HG02885 (cell line): Measurements from ENCODE around the gene WDCP.
"Not testable (repeated sequence)": the region's sequence is repeated elsewhere in the genome, so short reads cannot be mapped to it uniquely, and the experiment has no call there.

Source experiments
- ATAC-seq: cut with Tn5 transposase; IDR thresholded peaks from one replicate; pipeline ENCODE4 v1.9.1; 2021; ENCODE audit warnings: mild to moderate bottlenecking; ENCODE audit not compliant: unreplicated experiment, poor library complexity

WDCP gene

DNA sequence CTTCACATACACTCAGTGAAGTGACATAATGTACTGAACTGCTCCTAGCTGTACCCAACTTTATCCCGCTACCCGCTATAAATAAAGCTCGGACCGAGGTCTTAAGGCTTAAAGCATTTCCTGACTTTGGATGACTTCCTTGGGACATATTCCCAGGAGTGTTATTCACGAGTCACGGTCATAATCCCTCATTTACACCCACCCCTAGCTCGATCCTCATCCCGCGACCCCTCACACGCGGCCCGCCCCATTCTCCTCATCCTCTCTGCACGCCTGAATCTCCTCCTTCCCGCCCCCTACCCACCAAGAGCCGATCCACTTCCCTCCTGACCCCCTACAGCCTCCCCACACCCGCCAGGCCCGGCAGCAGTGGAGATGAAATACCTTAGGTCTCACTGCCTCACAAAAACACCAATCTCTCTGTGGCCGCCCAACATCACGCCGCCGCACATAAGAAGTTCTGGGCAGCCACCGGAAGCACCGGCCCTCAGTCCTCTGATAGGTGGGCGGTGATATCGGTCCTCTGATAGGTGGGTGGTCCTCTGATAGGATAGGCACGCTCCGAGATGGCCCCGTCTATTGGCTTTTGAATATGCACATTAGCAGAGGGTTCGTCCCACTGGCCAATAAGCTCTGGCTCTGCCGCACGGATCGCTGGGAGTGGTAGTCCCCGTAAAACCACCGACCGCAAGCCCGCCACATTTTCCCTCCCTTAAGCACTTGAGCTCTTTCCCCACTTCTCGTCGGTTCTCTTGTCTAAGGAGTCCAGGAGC lies at the start of gene WDCP:
TSS of gene WDCP (minus strand) at position 462 of the 773 bp plus-strand sequence. CDS start 7,897 bp downstream, outside the sequence.
- ATAC-seq, result peak; percentile 99

DNA sequence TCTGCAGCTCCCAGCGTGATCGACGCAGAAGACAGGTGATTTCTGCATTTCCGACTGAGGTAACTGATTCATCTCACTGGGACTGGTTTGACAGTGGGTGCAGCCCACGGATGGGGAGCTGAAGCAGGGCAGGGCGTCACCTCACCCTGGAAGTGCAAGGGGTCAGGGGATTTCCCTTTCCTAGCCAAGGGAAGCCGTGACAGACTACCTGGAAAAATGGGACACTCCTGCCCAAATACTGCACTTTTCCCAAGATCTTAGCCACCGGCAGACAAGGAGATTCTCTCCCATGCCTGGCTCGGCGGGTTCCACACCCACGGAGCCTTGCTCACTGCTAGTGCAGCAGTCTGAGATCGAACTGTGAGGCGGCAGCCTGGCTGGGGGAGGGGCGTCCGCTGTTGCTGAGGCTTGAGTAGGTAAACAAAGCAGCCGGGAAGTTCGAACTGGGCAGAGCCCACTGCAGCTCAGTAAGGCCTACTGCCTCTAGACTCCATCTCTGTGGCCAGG lies 48.0 kb upstream of the WDCP start:
- not testable (repeated sequence) for ATAC-seq

DNA sequence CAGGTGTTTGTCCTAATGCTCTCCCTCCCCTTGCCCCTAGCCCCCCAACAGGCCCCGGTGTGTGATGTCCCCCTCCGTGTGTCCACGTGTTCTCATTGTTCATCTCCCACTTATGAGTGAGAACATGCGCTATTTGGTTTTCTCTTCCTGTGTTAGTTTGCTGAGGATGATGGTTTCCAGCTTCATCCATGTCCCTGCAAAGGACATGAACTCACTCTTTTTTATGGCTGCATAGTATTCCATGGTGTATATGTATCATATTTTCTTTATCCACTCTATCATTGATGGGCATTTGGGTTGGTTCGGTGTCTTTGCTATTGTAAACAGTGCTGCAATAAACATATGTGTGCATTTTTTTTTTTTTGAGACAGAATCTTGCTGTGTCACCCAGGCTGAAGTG lies 46.1 kb upstream of the WDCP start:
- not testable (repeated sequence) for ATAC-seq

GRCh38 chr2:24088821-24089359 lies 41.7 kb upstream of the WDCP start:
- ATAC-seq, result no peak

DNA sequence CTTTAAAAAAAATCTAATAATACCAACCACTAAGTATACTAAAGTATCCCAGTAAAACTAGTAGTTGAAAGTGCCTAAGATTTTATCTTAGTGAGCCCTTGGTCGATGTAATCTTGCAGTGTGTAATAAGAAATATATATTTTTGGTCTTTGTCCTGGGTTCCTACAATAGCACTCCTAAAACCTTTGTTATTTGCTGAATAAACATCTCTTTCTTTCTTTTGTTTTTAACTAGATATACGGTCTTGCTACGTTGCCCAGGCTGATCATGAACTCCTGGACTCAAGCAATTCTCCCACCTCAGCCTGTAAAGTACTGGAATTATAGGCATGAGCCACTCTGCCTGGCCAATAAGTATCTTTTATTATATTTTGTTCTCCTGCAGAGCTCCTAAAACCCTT lies 39.8 kb upstream of the WDCP start:
- ATAC-seq, result no peak

DNA sequence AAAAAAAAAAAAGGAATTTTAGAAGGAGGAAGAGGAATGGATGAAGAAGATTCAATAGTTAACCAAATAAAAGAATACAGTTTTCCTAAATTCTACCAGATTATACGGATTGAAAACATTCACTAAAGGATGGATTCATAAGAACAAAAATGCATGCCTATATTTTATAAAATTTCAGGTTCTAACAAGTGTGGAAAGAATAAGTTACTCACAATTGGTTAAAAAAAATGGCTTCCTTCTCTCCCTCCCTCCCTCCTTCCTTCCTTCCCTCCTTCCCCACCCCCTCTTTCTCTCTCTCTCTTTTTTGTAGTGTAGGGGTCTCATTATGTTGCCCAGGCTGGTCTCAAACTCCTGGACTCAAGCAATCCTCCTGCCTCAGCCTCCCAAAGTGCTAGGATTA lies 39.0 kb upstream of the WDCP start:
- ATAC-seq, result no peak

DNA sequence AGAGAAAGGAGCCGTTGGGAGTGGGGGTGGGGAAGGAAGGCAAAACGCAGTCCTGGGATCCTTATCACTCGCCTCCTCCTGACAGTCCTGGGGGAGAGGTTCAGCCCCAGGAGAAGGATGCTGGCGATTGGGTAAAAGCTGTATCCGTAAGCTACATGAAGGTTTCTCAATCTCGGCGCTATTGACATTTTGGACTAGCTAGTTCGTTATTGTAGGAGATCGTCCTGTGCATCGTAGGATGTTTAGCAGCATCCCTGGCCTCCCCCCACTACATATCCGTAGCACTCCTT lies 38.0 kb upstream of the WDCP start:
- no peak for ATAC-seq

DNA sequence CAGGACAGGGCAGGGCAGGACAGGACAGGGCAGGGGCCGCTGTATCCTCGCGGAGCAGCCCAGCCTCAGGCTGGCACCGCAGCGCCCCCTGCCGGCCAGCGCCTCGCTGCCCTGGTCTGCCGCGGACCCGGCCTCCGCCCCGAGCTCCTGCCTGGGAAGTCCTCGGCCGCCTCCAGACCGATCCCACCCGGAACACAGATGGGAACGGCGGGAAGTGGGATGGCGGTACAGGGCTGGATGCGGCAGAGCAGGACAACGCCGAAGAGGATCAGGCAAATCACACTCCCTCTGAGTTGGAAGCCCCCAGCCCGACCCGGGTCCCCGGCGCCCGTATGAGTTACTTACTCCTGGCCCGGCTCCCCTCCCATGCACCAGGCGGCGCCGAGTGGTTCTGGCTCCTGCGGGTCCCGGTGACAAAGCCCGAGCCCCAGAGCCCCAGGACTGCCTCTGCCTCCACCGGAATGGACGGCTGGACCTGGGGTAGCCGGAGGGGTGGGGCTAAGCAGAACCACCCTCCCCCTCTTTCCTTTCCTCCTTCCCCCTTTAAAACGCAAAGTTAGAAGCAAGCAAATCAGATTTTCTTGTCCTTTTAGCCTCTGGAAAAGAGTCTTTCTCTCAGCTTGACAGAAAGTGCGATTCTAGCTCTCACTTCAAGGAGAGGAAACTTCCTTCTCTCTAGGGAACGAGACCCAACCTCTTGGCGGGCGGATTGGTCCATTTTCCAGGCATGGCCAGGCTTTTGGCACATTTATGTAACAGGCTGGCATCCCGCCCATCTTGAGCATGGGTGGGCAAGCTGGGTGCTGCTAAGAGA lies 37.4 kb upstream of the WDCP start, which contains the start of gene TP53I3:
TSS of gene TP53I3 (minus strand) at position 449 of the 814 bp plus-strand sequence. CDS start 508 bp downstream, outside the sequence.
- peak; percentile 82 for ATAC-seq

- peak; percentile 79 for ATAC-seq
These were observed 36.6 kb upstream of the WDCP start for GRCh38 chr2:24083567-24084385.

DNA sequence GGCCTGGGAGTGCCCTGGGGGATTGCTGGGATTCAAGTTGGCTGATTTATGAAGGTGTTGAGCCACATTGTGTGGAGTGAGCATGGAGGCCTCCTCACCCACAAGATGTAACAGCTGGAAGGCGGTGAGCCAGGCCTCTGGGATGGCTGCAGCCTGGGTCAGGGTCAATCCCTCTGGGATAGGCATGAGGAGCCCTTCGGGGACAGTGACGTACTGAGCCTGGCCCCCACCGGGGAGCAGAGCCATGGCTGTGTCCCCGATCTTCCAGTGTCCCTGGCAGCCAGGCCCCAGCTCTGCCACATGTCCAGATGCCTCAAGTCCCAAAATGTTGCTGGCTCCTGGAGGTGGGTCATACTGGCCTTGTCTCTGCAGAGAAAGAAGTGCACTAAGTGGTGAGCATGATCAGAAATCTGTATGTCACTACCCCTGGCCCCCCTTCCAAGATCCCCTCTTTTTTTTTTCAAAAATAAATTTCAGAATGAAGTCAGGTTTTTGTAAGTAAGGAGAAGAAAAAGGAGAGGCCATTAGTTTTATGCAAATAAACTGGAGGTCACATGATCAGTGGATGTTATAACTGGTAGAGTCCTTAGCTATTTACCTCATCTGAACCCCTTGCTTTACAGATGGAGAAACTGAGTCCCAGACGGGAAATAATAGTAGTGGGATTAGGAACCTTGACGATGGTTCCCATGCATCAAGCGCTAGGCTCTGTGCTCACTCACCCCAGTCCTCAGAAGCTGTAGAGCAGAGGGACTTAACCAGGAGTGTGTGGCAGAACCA lies 35.8 kb upstream of the WDCP start:
- ATAC-seq, result no peak

DNA sequence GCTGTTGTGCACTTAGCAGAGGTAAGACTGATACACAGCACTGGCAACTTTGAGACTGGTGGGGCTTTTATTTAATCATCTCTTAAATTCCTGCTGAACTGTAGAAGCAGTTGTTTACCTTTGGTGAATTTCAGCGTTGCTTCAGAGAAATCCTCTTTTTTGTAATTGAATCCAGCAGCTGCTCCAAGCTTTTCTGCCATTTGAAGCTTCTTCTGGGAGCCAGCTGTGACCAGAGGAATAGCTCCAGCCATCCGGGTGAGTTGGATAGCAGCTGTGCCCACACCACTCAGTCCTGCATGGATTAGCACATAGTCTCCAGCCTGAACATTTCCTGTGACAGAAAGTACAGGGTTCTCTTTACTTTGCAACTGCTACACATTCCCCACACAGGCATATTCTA lies 33.5 kb upstream of the WDCP start:
- no peak for ATAC-seq

GRCh38 chr2:24077879-24078278 lies 30.7 kb upstream of the WDCP start:
- no peak for ATAC-seq

GRCh38 chr2:24077535-24077877 lies 30.3 kb upstream of the WDCP start:
- ATAC-seq, result no peak

DNA sequence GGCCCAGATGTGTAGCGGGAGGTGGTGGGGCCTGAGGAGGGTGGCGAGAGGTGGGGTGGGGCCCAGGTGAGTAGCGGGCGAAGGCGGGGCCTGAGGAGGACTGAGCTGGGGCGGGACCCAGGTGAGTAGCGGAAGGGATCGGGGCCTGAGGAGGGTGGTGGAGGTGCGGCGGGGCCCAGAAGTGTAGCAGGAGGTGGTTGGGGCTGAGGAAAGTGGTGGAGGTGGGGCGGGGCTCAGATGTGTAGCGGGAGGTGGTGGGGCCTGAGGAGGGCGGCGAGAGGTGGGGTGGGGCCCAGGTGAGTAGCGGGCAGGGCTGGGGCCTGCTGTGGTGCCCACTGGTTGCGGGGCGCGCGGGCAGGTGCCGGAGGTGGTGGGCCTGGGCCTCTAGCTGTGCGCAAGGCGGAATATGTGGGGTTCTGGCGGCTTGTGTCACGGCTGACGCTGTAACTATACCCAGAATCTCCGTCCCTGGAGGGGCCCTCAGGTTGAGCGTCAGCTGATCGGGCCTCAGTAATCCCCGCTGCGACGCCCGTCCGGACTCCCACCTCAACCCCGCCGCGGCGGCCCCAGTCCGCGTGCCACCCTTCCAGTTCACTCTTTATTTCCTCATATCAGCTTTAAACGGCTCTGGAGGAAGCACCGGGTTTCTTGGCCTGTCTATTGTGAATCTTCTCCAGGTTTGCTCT lies 29.8 kb upstream of the WDCP start:
- ATAC-seq, result no peak

DNA sequence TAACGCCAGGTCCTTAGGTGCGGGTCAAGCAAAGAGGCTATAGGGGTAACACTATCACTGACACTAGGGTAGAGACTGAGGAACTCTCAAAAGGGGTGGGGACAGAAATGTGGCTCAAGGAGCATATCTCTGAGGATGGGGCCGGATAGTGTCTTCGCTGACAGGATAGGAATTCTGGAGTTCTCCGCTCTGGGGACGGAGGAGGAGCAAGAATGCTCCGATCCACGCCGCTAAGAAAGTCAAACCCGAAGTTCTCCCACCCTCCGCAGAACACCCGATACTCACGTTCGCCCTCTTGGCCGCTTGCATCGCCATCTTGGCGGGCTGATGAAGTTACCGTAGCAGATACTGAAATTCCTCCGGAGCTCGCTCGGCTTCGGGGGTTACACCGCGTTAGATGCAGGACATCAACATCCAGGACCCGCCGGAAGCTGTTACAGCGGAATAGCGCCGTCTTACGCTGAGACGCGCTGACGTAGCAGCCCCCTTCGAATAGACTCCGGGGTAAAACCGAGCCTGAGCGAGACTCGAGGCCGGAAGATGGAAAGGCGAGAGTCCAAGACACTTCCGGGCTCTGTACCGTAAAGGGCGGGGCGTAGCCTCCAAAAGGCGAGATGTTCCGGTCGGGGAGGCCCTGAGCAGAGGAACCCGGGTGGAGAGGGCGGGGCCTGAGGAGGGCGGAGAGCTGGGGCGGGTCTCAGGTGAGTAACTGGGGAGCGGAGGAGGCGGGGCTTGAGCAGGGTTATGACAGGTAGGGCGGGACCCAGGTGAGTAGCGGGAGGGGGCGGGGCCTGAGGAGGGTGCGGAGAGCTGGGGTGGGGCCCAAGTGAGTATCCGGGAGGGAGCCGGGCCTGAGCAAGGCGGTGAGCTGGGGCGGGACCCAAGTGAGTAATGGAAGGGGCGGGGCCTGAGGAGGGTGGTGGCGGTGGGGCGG lies 29.0 kb upstream of the WDCP start, which contains the start of gene SF3B6:
TSS of gene SF3B6 (minus strand) at position 412 of the 934 bp plus-strand sequence. CDS start at position 315, 97 bp downstream.
- peak; percentile 92 for ATAC-seq

DNA sequence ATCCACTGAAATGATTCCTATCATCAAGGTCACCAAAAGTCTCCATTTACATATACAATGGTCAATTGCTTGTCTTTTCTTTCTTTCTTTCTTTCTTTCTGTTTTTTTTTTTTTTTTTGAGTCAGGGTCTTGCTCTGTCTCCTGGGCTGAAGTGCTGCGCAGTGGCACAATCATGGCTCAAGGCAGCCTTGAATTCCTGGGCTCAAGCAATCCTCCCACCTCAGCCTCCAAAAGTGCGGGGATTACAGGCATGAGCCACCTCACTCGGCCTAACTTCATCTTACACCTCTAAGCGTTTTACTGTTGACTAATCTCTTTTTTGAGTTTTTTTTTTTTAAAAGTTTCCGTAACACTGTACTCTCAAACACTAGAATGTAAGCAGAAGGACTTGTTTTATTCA lies 28.1 kb upstream of the WDCP start:
- ATAC-seq, result no peak

- ATAC-seq, result no peak
These were observed 26.6 kb upstream of the WDCP start for GRCh38 chr2:24073816-24074215.

GRCh38 chr2:24072259-24072658 lies 25.1 kb upstream of the WDCP start:
- no peak for ATAC-seq
